Ovary (tissue), 9 donors: Measurements from ENCODE around the gene MACC1. TPM values are rescaled to one million over a fixed set of nuclear protein-coding genes. Genes with fewer than 3 reads are reported as not detected.

Experiments
- DNase-seq, 5 donors: peaks; one replicate each; pipeline ENCODE4 v3.0.0-alpha.2; 2019 to 2020
- H3K27ac ChIP-seq, 2 donors: fragments of 200-600 bp; one replicate each; pipeline versions ENCODE4 v1.5.1 to v1.8.0; 2019 to 2022
- H3K27me3 ChIP-seq: fragments of 200-600 bp; one replicate; pipeline ENCODE4 v1.8.0; 2022
- H3K36me3 ChIP-seq: fragments of 200-600 bp; sonication (generic); one replicate; pipeline ENCODE4 v1.5.1; 2019
- H3K4me1 ChIP-seq: one replicate; pipeline ENCODE4 v1.8.1; 2013; ENCODE audit warnings: mild to moderate bottlenecking, moderate library complexity; ENCODE audit not compliant: insufficient read depth
- H3K4me3 ChIP-seq: fragments of 200-600 bp; sonication (generic); one replicate; pipeline ENCODE4 v1.5.1; 2017
- H3K9me3 ChIP-seq, 2 donors: fragments of 200-600 bp in 1 of 2; sonication (generic) in 1 of 2; one replicate each; pipeline versions ENCODE4 v1.5.1 to v1.8.1; 2013 to 2019; ENCODE audit warnings: mild to moderate bottlenecking in 1 of 2, moderate library complexity in 1 of 2
- CTCF ChIP-seq, 3 donors: fragments of 450-650 bp in 2 of 3; fragments of 200-600 bp in 1 of 3; IDR thresholded peaks; one replicate each; pipeline versions ENCODE4 v1.5.1 to v1.8.0; 2016 to 2022; ENCODE audit warnings: antibody characterized with exemption in 3 of 3, mild to moderate bottlenecking in 1 of 3
- EP300 ChIP-seq: sonication (generic); formaldehyde crosslinking; IDR thresholded peaks from one replicate; pipeline ENCODE4 v1.6.1; 2017; ENCODE audit warnings: antibody characterized with exemption
- POLR2A ChIP-seq: fragments of 450-650 bp; IDR thresholded peaks from one replicate; pipeline ENCODE4 v1.6.1; 2017; ENCODE audit warnings: antibody characterized with exemption, mild to moderate bottlenecking, moderate library complexity
- WGBS, 3 donors: extraction: QIAGEN DNeasy Blood & Tissue Kit in 1 of 3; methylation state at CpG; one replicate each; pipeline versions ENCODE4 v1.1.5 to v1.1.7; 2013 to 2017; 5-methylcytosine and 5-hydroxymethylcytosine counted together
- intact Hi-C, 4 donors: fragments of 100-400 bp; cut with DNase I; formaldehyde crosslinking; loops; one replicate each; pipeline versions ENCODE4 v1.11.0 to v1.15.1; 2022 to 2023
- polyA plus RNA-seq, 2 donors: library from polyadenylated mRNA; stranded (reverse); fragments of 200-250 nt in 1 of 2; fragments of 350-450 nt in 1 of 2; fragmentation: Illumina TruSeq in 1 of 2; extraction: RNeasy Lipid Tissue Mini Kit (QIAGEN cat#74804) in 1 of 2; gene quantifications; one replicate each; pipeline ENCODE4 v1.2.3, GENCODE V29; 2013 to 2014
- total RNA-seq, 7 donors: library from RNA; depleted of rRNA in 2 of 7; stranded (reverse); fragments of >200 nt in 2 of 7; fragmentation: NEBNext Ultra II Directional in 3 of 7; extraction: Animal tissue kit (Norgen Biotek cat#: 25700) in 3 of 7; gene quantifications; one replicate each; pipeline versions ENCODE4 v1.1.0 to v1.2.4, GENCODE V29; 2016 to 2023
- donor health status: DM: no; HTN: no; CAD: no; lungs with moderate emphysema.
- donor health status: DM: no; HTN: no; CAD: no.
- donor health status: Bipolar disorder and iron deficiency.
- donor health status: DM: yes; HTN: yes; CAD: no.
- donor health status: DM: no; HTN: no; CAD: no.
- donor health status: DM: yes; HTN: yes; CAD: no.

MACC1 gene
- total and polyA plus RNA-seq, 9 donors, result 0.05 to 3.5 (median 0.33) TPM; not detected in 2

DNA sequence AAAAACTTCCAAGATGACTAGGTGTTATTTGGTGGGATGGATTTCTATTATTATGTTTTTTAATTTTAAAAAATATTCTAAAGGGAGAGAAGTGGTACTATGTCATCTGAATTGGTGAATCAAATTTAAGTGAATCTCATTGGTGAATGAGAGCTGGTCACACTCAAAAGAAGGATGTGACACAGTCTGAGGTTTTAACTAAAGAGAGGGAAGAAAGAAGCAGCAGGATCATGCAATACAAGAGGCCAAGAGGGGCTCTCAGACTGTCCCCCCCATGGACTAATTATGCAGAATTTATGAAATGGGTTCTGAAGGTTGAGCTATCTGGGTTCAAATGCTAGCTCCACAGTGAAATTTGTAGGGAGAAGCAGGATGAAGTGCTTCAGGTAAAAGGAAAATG, 16.2 kb downstream of the MACC1 start:
- intact Hi-C loops, result no loop called here
- no peak for TF ChIP-seq POLR2A
- no peak for TF ChIP-seq EP300
- TF ChIP-seq CTCF (IDR thresholded peaks at IDR 0.05), result no peak

DNA sequence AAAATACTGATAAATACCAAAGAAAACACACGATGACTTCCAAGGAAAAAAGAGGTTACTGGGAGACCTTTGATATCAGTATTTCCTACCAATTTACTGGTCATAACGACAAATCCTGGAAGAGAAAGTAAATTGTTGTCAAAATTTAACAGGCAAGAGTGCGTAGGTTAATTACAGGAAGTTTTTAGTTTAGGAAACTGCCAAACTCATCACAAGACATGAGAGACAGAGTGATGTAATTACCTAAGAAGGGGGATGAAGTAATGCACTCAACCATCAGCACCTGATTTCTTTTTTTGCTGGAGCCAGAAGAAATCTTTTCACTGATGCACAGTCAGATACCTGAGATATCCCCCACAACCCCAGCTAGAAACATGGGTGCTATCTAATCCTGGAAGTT, 16.8 kb downstream of the MACC1 start:
- H3K36me3 ChIP-seq, result no peaks in the 10 kb centered on the region
- H3K27ac ChIP-seq, result no peak overlapping the region
- no peak overlapping the region for H3K4me3 ChIP-seq
- H3K27me3 ChIP-seq, result no peaks in the 10 kb centered on the region
- no peaks in the 10 kb centered on the region for H3K9me3 ChIP-seq
- intact Hi-C loops, result no loop called here
- H3K4me1 ChIP-seq, result no peaks in the 10 kb centered on the region
- 58 to 62% (median 59%) methylated on average over 3 of the region's 3 CpGs for WGBS, 3 donors
- no peak for TF ChIP-seq EP300
- TF ChIP-seq CTCF (IDR thresholded peaks at IDR 0.05), result no peak
- TF ChIP-seq POLR2A, result no peak
- DNase-seq, result no peak

More for the DNA sequence above, 16.2 kb downstream of the MACC1 start:
- H3K9me3 ChIP-seq, result no peaks in the 10 kb centered on the region
- H3K4me1 ChIP-seq, result no peaks in the 10 kb centered on the region
- H3K27me3 ChIP-seq, result no peaks in the 10 kb centered on the region
- DNase-seq, result no peak
- H3K4me3 ChIP-seq, result no peak overlapping the region
- H3K36me3 ChIP-seq, result no peaks in the 10 kb centered on the region
- H3K27ac ChIP-seq, result no peak overlapping the region

GRCh38 chr7:20199015-20199737, 18.0 kb downstream of the MACC1 start:
- no peaks in the 10 kb centered on the region for H3K27me3 ChIP-seq
- H3K9me3 ChIP-seq, result no peaks in the 10 kb centered on the region
- DNase-seq, result no peak
- WGBS, 3 donors, result 86 to 94% (median 89%) methylated on average over 2 of the region's 2 CpGs
- H3K27ac ChIP-seq, result no peak overlapping the region
- H3K36me3 ChIP-seq, result no peaks in the 10 kb centered on the region
- TF ChIP-seq CTCF (IDR thresholded peaks at IDR 0.05) (no peak), EP300 (no peak), POLR2A (no peak)
- no peak overlapping the region for H3K4me3 ChIP-seq
- intact Hi-C loops, result loop anchor here in 1 of 4 donors (10.0 kb wide), 1 partner anchor 454 kb away; no protein-coding TSS in a partner anchor
- H3K4me1 ChIP-seq, result no peaks in the 10 kb centered on the region

GRCh38 chr7:20198260-20198659, 18.9 kb downstream of the MACC1 start:
- TF ChIP-seq CTCF (IDR thresholded peaks at IDR 0.05) (no peak), EP300 (no peak), POLR2A (no peak)
- Histone ChIP-seq H3K36me3 (no peaks in the 10 kb centered on the region), H3K4me1 (no peaks in the 10 kb centered on the region), H3K9me3 (no peaks in the 10 kb centered on the region), H3K27me3 (no peaks in the 10 kb centered on the region), H3K27ac (no peak overlapping the region), H3K4me3 (no peak overlapping the region)
- no peak for DNase-seq
- intact Hi-C loops, result loop anchor here in 1 of 4 donors (10.0 kb wide), 1 partner anchor 453 kb away; no protein-coding TSS in a partner anchor
- WGBS, 3 donors, result 95 to 96% (median 96%) methylated on average over 1 of the region's 1 CpG
